ENCODE results near the gene CAMK2N2.

Gene CAMK2N2

DNA sequence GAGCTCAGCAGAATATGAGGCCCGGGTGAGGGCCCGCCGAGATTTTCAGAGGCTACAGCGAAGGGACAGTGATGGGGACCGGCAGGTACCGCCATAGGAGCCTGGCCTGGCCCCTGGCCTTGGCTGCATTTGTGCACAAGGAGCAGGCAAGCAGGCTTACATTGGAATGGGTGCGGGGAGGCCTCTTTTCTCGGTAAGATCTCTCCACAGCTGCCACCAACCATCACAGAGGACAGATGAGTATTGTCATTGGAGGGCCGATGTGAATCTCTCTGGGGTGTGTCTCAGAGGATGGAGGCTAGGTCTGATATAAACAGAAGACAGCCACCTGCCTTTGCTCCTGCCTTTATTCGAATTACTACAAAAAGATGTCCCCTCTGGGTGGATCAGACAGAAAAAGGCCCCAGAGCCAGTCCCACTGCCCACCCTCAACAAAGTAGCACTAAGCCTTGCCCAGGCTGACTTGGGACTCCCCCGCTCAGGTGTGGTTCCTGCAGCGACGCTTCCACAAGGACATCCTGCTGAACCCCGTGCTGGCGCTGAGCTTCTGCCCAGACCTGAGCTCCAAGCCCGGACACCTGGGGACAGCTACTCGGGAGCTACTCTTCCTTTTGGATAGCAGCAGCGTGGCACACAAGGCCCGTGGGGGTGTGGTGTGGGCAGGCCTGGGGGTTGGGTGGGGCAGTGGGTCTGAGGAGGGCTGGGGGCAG is 26.5 kb downstream of the CAMK2N2 start:
- TF ChIP-seq, protein P1, sequence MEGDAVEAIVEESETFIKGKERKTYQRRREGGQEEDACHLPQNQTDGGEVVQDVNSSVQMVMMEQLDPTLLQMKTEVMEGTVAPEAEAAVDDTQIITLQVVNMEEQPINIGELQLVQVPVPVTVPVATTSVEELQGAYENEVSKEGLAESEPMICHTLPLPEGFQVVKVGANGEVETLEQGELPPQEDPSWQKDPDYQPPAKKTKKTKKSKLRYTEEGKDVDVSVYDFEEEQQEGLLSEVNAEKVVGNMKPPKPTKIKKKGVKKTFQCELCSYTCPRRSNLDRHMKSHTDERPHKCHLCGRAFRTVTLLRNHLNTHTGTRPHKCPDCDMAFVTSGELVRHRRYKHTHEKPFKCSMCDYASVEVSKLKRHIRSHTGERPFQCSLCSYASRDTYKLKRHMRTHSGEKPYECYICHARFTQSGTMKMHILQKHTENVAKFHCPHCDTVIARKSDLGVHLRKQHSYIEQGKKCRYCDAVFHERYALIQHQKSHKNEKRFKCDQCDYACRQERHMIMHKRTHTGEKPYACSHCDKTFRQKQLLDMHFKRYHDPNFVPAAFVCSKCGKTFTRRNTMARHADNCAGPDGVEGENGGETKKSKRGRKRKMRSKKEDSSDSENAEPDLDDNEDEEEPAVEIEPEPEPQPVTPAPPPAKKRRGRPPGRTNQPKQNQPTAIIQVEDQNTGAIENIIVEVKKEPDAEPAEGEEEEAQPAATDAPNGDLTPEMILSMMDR (IDR thresholded peaks at IDR 0.05; ENCODE audit: low read depth, low read length) = no peak
- H3K4me3 ChIP-seq (ENCODE audit: low read depth, low read length) = no peak overlapping the region
- peaks cover 11% of the 10 kb centered on the region for H3K4me1 ChIP-seq
- DNase-seq = no peak
- peaks cover 21% of the 10 kb centered on the region for H3K27me3 ChIP-seq
- H3K36me3 ChIP-seq = no peaks in the 10 kb centered on the region
- H3K9me3 ChIP-seq = no peaks in the 10 kb centered on the region

DNA sequence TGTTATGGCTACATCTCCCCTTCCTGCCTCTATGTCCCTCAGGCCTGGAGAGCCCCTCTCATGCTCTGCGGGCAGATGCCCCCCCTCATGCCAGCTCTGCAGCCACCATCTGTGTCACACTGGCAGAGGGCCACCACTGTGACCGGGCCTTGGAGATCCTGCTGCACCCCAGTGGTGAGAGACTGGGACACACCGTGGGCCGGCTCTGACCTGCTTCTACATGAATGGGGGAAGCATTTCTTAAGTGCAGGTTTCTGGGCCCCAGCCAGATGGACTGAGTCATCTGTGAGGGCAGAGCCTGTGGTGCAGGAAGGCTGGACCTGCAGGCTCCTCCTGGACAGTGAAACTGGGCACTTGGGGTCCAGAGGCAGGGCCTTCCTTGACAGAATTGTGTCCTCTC is 27.1 kb downstream of the CAMK2N2 start:
- no peaks in the 10 kb centered on the region for H3K36me3 ChIP-seq
- no peak overlapping the region for H3K4me3 ChIP-seq (ENCODE audit: low read depth, low read length)
- TF ChIP-seq, protein P1 (IDR thresholded peaks at IDR 0.05; ENCODE audit: low read depth, low read length) = peak; percentile 11; the same call in 1 of the 2 replicates
- no peaks in the 10 kb centered on the region for H3K9me3 ChIP-seq
- peaks cover 26% of the 10 kb centered on the region for H3K27me3 ChIP-seq
- peak; percentile 65 for DNase-seq
- peaks cover 11% of the 10 kb centered on the region for H3K4me1 ChIP-seq

DNA sequence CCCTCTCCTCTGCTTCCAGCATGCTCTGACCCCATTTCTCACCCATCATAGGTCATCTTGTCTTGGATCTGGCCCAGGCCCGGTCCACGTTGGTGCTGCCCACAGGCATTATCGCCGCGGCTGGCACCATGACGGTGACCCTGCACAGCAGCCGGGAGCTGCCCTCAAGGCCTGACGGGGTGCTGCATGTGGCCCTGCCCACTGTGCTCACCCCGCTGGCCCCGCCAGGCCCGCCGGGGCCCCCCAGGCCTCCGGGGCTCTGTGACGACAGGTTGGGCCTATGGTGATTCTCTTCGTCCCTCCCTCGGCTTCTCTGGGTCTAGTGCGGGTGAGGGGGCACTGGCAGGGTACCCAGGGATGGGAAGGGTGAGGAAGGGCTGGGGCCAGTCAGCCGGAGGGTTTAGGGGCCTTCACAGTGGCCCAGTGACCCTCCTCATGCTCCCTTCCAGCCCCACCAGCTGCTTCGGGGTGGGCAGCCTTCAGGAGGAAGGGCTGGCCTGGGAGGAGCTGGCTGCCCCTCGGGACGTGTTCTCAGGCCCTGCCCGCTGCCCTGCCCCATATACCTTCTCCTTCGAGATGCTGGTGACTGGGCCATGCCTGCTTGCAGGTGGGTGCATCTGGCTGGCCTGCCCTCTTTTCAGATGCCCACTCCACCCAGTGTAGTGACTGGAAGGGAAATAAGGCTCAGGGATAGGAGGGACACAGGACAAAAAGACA is 28.1 kb downstream of the CAMK2N2 start:
- no peaks in the 10 kb centered on the region for H3K9me3 ChIP-seq
- TF ChIP-seq, protein P1 (IDR thresholded peaks at IDR 0.05; ENCODE audit: low read depth, low read length) = no peak
- H3K4me1 ChIP-seq = peaks cover 11% of the 10 kb centered on the region
- peaks cover 26% of the 10 kb centered on the region for H3K27me3 ChIP-seq
- no peak for DNase-seq
- no peak overlapping the region for H3K4me3 ChIP-seq (ENCODE audit: low read depth, low read length)
- H3K36me3 ChIP-seq = no peaks in the 10 kb centered on the region

DNA sequence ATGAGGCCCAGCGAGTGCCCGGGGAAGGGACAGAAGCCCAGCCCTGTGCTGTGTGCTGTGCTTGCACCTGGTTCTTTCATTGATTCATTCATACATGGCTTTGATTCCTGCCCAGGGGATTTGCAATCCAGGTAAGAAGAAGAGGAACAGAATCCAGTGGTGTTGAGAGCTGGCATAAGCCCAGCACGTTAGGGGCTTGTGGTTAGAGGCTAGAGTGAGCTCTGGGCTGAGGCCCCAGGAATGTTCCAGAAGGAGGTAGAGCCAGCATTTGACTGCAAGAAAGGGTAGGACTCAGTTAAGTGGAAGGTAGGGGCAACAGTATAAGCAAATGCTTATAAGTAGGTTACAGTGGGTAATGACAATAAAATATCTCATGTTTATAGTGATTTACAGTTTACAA is 29.7 kb downstream of the CAMK2N2 start:
- no peak for DNase-seq
- TF ChIP-seq, protein P1 (IDR thresholded peaks at IDR 0.05; ENCODE audit: low read depth, low read length) = no peak
- Histone ChIP-seq H3K4me3 (ENCODE audit: low read depth, low read length) (no peak overlapping the region), H3K27me3 (peaks cover 26% of the 10 kb centered on the region), H3K36me3 (no peaks in the 10 kb centered on the region), H3K9me3 (no peaks in the 10 kb centered on the region), H3K4me1 (peaks cover 11% of the 10 kb centered on the region)

DNA sequence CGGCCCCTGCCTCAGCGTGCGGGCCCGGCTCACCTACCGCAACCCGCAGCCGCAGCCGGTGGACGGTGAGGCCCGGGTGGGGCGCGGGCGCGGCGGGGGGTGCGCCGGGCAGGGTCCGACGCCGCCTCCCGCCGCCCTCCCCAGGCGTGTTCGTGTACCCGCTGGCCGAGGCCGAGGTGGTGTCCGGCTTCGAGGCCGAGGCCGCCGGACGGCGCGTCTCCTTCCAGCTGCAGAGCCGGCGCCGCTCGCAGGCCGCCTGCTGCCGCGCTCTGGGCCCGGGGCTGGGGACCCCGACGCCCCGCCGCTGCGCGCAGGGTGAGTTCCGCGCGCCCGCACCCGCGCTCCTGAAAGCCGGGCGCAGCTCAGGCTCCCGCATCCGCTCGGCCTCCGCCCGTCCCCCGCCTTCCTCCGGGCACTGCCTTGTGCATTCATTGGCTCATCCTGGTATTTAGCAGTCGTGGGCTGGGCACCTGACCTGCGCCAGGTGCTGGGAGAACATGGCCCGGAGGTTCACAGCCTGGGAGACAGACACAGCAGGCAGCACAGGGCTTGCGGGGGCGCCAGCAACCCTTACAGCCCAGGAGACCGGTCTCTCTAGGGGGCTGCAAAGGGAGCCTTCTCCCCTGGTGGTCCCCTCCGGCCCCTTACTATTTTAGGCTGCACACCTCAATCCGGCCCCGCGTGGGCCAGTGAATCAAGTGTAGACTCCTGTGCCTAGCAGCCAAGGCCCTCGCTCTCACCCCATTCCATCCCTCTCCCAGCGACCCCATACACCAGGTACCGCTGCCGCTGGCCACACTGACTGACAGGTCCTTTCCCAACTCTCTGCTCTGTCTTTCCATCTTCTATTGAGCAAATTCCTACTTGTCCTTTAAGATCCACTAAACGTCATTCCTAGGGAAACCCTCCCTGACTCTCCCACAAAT is 30.5 kb downstream of the CAMK2N2 start:
- TF ChIP-seq, protein P1 (IDR thresholded peaks at IDR 0.05; ENCODE audit: low read depth, low read length) = no peak
- Histone ChIP-seq H3K4me3 (ENCODE audit: low read depth, low read length) (no peak overlapping the region), H3K9me3 (no peaks in the 10 kb centered on the region), H3K27me3 (peaks cover 26% of the 10 kb centered on the region), H3K36me3 (no peaks in the 10 kb centered on the region), H3K4me1 (peaks cover 11% of the 10 kb centered on the region)
- DNase-seq = no peak
